Thyroid gland (tissue), 4 donors: ENCODE data around the gene EWSR1. TPM values are rescaled to one million over a fixed set of nuclear protein-coding genes. Genes with fewer than 3 reads are reported as not detected.

ENCODE experiments used
- DNase-seq, 2 donors: peaks; one replicate each; pipeline ENCODE4 v3.0.0-alpha.2; 2019
- H3K27ac ChIP-seq, 3 donors: fragments of 200-600 bp; sonication (generic); 1 replicate in 2 of 3; 2 replicates in 1 of 3; pipeline ENCODE4 v1.5.1; 2016 to 2019; ENCODE audit warnings: mild to moderate bottlenecking in 1 of 3, moderate library complexity in 1 of 3
- H3K27me3 ChIP-seq: fragments of 200-600 bp; sonication (generic); one replicate; pipeline ENCODE4 v1.5.1; 2019
- H3K36me3 ChIP-seq, 2 donors: fragments of 200-600 bp; sonication (generic); one replicate each; pipeline ENCODE4 v1.5.1; 2016 to 2019
- H3K4me1 ChIP-seq, 2 donors: fragments of 200-600 bp; sonication (generic); one replicate each; pipeline ENCODE4 v1.5.1; 2017 to 2019
- H3K4me3 ChIP-seq, 3 donors: fragments of 200-600 bp; sonication (generic); replicated peaks in 1 of 3; 1 replicate in 2 of 3; 2 replicates in 1 of 3; pipeline ENCODE4 v1.5.1; 2016; ENCODE audit warnings: mild to moderate bottlenecking in 1 of 3
- H3K9me3 ChIP-seq: fragments of 200-600 bp; sonication (generic); one replicate; pipeline ENCODE4 v1.5.1; 2017
- CTCF ChIP-seq, 6 experiments: fragments of 200-600 bp in 3 of 6; fragments of 450-650 bp in 3 of 6; sonication (generic) in 3 of 6; IDR thresholded peaks; one replicate each; pipeline ENCODE4 v1.5.1; 2016 to 2019; ENCODE audit warnings: antibody characterized with exemption in 6 of 6, mild to moderate bottlenecking in 2 of 6, inconsistent platforms in 1 of 6, moderate library complexity in 1 of 6
- POLR2A ChIP-seq, 2 donors: fragments of 450-650 bp; IDR thresholded peaks; one replicate each; pipeline ENCODE4 v1.6.1; 2017; ENCODE audit warnings: antibody characterized with exemption in 2 of 2, mild to moderate bottlenecking in 2 of 2, moderate library complexity in 1 of 2
- WGBS, 2 donors: methylation state at CpG; one replicate each; pipeline ENCODE4 v1.1.5; 2017; 5-methylcytosine and 5-hydroxymethylcytosine counted together
- intact Hi-C: fragments of 100-400 bp; cut with DNase I; formaldehyde crosslinking; loops from one replicate; pipeline ENCODE4 v1.15.1; 2023
- total RNA-seq, 4 donors: library from RNA; depleted of rRNA; stranded (reverse); fragments of >200 nt; gene quantifications; one replicate each; pipeline ENCODE4 v1.2.3, GENCODE V29; 2016

The EWSR1 gene
- total RNA-seq, 4 donors from 2014 or later, result 205 to 290 (median 258) TPM

DNA sequence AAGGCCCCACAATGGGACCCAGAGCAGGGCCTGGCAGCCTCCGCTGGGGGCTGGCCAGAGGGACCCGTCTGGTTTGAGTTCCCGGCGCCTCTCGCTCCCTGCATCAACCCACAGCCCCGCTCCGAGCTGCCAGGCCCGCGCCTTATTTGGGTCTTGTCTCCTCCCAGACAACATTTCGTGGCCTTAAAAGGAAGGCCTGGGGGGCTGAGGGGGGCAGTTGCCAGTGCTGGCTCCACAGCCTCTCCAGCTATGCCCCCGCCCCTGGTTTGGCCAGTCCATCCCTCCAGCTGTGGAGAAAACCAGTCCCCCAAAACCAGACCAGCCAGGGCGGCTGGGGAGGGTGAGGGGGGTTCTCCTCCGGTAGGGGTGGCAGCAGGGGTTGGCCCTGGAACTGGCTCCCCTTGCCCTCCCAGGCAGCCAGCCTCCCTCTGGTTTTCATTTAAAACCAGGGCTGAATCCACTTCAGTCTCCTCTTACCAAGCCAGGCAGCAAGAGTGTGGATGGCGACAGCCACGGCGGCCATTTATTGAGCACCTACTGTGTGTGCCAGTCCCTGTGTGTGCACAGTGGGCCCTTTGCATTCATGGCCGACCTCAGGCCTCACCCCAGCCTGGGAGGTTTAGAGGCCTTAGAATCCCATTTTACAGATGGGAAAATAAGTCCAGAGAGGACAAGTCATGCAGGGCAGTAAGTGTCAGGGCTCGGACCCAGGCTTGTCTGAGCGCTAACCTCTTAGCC lies 43.8 kb upstream of the EWSR1 start:
- TF ChIP-seq POLR2A (IDR thresholded peaks at IDR 0.05) (no peak), CTCF (IDR thresholded peaks at IDR 0.05) (no peak)
- peak overlapping the region in 1 of 3 donors; percentile 44 for H3K27ac ChIP-seq
- H3K4me3 ChIP-seq, result no peak overlapping the region
- intact Hi-C loops, result no loop called here
- DNase-seq, result no peak
- H3K4me1 ChIP-seq, result peaks cover 0 to 16% of the 10 kb centered on the region in 2 donors
- WGBS, 2 donors, result 85 to 89% methylated on average over 11 to 17 of the region's 19 CpGs
- H3K36me3 ChIP-seq, result no peaks in the 10 kb centered on the region
- H3K27me3 ChIP-seq, result no peaks in the 10 kb centered on the region
- no peaks in the 10 kb centered on the region for H3K9me3 ChIP-seq

- no peak for TF ChIP-seq CTCF (IDR thresholded peaks at IDR 0.05)
- TF ChIP-seq POLR2A (IDR thresholded peaks at IDR 0.05), result no peak
- Histone ChIP-seq H3K36me3 (no peaks in the 10 kb centered on the region), H3K27ac (peak overlapping the region in 2 of 3 donors; percentile 44), H3K4me1 (peaks cover 0 to 16% of the 10 kb centered on the region in 2 donors), H3K9me3 (no peaks in the 10 kb centered on the region), H3K4me3 (no peak overlapping the region), H3K27me3 (no peaks in the 10 kb centered on the region)
- no peak for DNase-seq
- 100% methylated on average over 1 to 5 of the region's 7 CpGs for WGBS, 2 donors
- intact Hi-C loops, result no loop called here
These were observed 43.1 kb upstream of the EWSR1 start for GRCh38 chr22:29224859-29225410.

- DNase-seq, result peak in 1 of 2 donors; percentile 35
- TF ChIP-seq CTCF (IDR thresholded peaks at IDR 0.05) (no peak), POLR2A (IDR thresholded peaks at IDR 0.05) (no peak)
These were observed 42.5 kb upstream of the EWSR1 start for GRCh38 chr22:29225422-29226090.

GRCh38 chr22:29226351-29226981 lies 41.6 kb upstream of the EWSR1 start:
- no peak for DNase-seq
- Histone ChIP-seq H3K4me1 (peaks cover 0 to 16% of the 10 kb centered on the region in 2 donors), H3K4me3 (no peak overlapping the region), H3K27ac (peak overlapping the region in 2 of 3 donors; percentile 44), H3K36me3 (no peaks in the 10 kb centered on the region), H3K9me3 (no peaks in the 10 kb centered on the region), H3K27me3 (no peaks in the 10 kb centered on the region)
- intact Hi-C loops, result no loop called here
- 93 to 97% methylated on average over 5 to 11 of the region's 11 CpGs for WGBS, 2 donors
- TF ChIP-seq POLR2A (IDR thresholded peaks at IDR 0.05), result no peak
- TF ChIP-seq CTCF (IDR thresholded peaks at IDR 0.05), result no peak

More at GRCh38 chr22:29225422-29226090, 42.5 kb upstream of the EWSR1 start:
- H3K4me3 ChIP-seq, result no peak overlapping the region
- no peaks in the 10 kb centered on the region for H3K36me3 ChIP-seq
- H3K27me3 ChIP-seq, result no peaks in the 10 kb centered on the region
- H3K27ac ChIP-seq, result peak overlapping the region in 2 of 3 donors; percentile 44
- H3K9me3 ChIP-seq, result no peaks in the 10 kb centered on the region
- peaks cover 0 to 16% of the 10 kb centered on the region in 2 donors for H3K4me1 ChIP-seq
- 56 to 78% methylated on average over 6 to 16 of the region's 16 CpGs for WGBS, 2 donors
- intact Hi-C loops, result no loop called here
